ENCODE data around the gene ADM2. TPM values are rescaled to one million over a fixed set of nuclear protein-coding genes. Genes with fewer than 3 reads are reported as not detected.
"Not testable (repeated sequence)": the region's sequence is repeated elsewhere in the genome, so short reads cannot be mapped to it uniquely, and the experiment has no call there.

Gene ADM2
- under 1 TPM; 0.06 to 0.10 TPM for total RNA-seq
- under 1 TPM; 0.11 to 0.15 TPM for polyA plus RNA-seq (ENCODE audit: insufficient read length in 2 of 2)
- long read RNA-seq, donor 1 = 0 reads
- long read RNA-seq, donor 2 = 0 reads
- long read RNA-seq, donor 3, full-length matches to known transcripts = 1 of 1 reads
- long read RNA-seq, donor 3, partial matches to known transcripts = 0 of 1 reads
- long read RNA-seq, donor 3, other reads (novel, unspliced or antisense) = 0 of 1 reads
- long read RNA-seq, donor 4 = 0 reads

- peak in 1 of 6 donors; percentile 36 for DNase-seq (ENCODE audit: low read depth in 4 of 6, low spot score in 6 of 6)
- no peak within 1 kb of the TSS for H3K4me3 ChIP-seq (ENCODE audit: low read depth, low read length)
- H3K9me3 ChIP-seq (ENCODE audit: control insufficient read depth, insufficient read depth, low read length) = no peaks in the 10 kb centered on the region
- H3K4me1 ChIP-seq (ENCODE audit: control insufficient read depth, insufficient read depth, low read length) = peaks cover 15% of the 10 kb centered on the region
- H3K36me3 ChIP-seq (ENCODE audit: control insufficient read depth, insufficient read depth, low read length) = no peaks in the 10 kb centered on the region
- peaks cover 44% of the 10 kb centered on the region for H3K27me3 ChIP-seq (ENCODE audit: control insufficient read depth, insufficient read depth, low read length)
- no peak within 1 kb of the TSS for H3K27ac ChIP-seq (ENCODE audit: low read depth, low read length)
- 1% methylated on average over 69 of the region's 70 CpGs for WGBS (ENCODE audit: insufficient coverage)
Measured at GRCh38 chr22:50481440-50482106, at the start of gene ADM2. ADM2 (plus strand) TSS chr22:50481543; CDS start chr22:50481848, 305 bp downstream.

GRCh38 chr22:50432131-50432876 lies 49.0 kb upstream of the ADM2 start:
- Histone ChIP-seq H3K27me3 (ENCODE audit: control insufficient read depth, insufficient read depth, low read length) (no peaks in the 10 kb centered on the region), H3K4me3 (ENCODE audit: low read depth, low read length) (no peak overlapping the region), H3K36me3 (ENCODE audit: control insufficient read depth, insufficient read depth, low read length) (peaks cover 74% of the 10 kb centered on the region), H3K4me1 (ENCODE audit: control insufficient read depth, insufficient read depth, low read length) (no peaks in the 10 kb centered on the region), H3K27ac (ENCODE audit: low read depth, low read length) (no peak overlapping the region), H3K9me3 (ENCODE audit: control insufficient read depth, insufficient read depth, low read length) (no peaks in the 10 kb centered on the region)
- WGBS (ENCODE audit: insufficient coverage) = 93% methylated on average over 35 of the region's 35 CpGs
- no peak for DNase-seq (ENCODE audit: low read depth in 4 of 6, low spot score in 6 of 6)

GRCh38 chr22:50432877-50433510 lies 48.3 kb upstream of the ADM2 start:
- not testable (repeated sequence) for H3K4me3 ChIP-seq (ENCODE audit: low read depth, low read length); H3K4me1 ChIP-seq (ENCODE audit: control insufficient read depth, insufficient read depth, low read length); DNase-seq (ENCODE audit: low read depth in 4 of 6, low spot score in 6 of 6); H3K27ac ChIP-seq (ENCODE audit: low read depth, low read length); H3K9me3 ChIP-seq (ENCODE audit: control insufficient read depth, insufficient read depth, low read length); H3K27me3 ChIP-seq (ENCODE audit: control insufficient read depth, insufficient read depth, low read length)
- WGBS (ENCODE audit: insufficient coverage) = 98% methylated on average over 10 of the region's 24 CpGs
- peaks cover 74% of the 10 kb centered on the region for H3K36me3 ChIP-seq (ENCODE audit: control insufficient read depth, insufficient read depth, low read length)

- Histone ChIP-seq H3K4me1 (ENCODE audit: control insufficient read depth, insufficient read depth, low read length) (no peaks in the 10 kb centered on the region), H3K9me3 (ENCODE audit: control insufficient read depth, insufficient read depth, low read length) (no peaks in the 10 kb centered on the region), H3K36me3 (ENCODE audit: control insufficient read depth, insufficient read depth, low read length) (peaks cover 84% of the 10 kb centered on the region), H3K4me3 (ENCODE audit: low read depth, low read length) (no peak overlapping the region), H3K27me3 (ENCODE audit: control insufficient read depth, insufficient read depth, low read length) (no peaks in the 10 kb centered on the region), H3K27ac (ENCODE audit: low read depth, low read length) (no peak overlapping the region)
- WGBS (ENCODE audit: insufficient coverage) = 90% methylated on average over 24 of the region's 24 CpGs
- DNase-seq (ENCODE audit: low read depth in 4 of 6, low spot score in 6 of 6) = no peak
Measured at GRCh38 chr22:50434849-50435248, 46.5 kb upstream of the ADM2 start.

- H3K4me3 ChIP-seq (ENCODE audit: low read depth, low read length) = no peak overlapping the region
- H3K27me3 ChIP-seq (ENCODE audit: control insufficient read depth, insufficient read depth, low read length) = no peaks in the 10 kb centered on the region
- H3K4me1 ChIP-seq (ENCODE audit: control insufficient read depth, insufficient read depth, low read length) = no peaks in the 10 kb centered on the region
- H3K9me3 ChIP-seq (ENCODE audit: control insufficient read depth, insufficient read depth, low read length) = no peaks in the 10 kb centered on the region
- 90% methylated on average over 13 of the region's 20 CpGs for WGBS (ENCODE audit: insufficient coverage)
- peaks cover 87% of the 10 kb centered on the region for H3K36me3 ChIP-seq (ENCODE audit: control insufficient read depth, insufficient read depth, low read length)
- DNase-seq (ENCODE audit: low read depth in 4 of 6, low spot score in 6 of 6) = no peak
- no peak overlapping the region for H3K27ac ChIP-seq (ENCODE audit: low read depth, low read length)
Measured at GRCh38 chr22:50435291-50436014, 45.9 kb upstream of the ADM2 start.

- Histone ChIP-seq H3K9me3 (ENCODE audit: control insufficient read depth, insufficient read depth, low read length) (no peaks in the 10 kb centered on the region), H3K27ac (ENCODE audit: low read depth, low read length) (no peak overlapping the region), H3K4me1 (ENCODE audit: control insufficient read depth, insufficient read depth, low read length) (no peaks in the 10 kb centered on the region), H3K36me3 (ENCODE audit: control insufficient read depth, insufficient read depth, low read length) (peaks cover 88% of the 10 kb centered on the region), H3K27me3 (ENCODE audit: control insufficient read depth, insufficient read depth, low read length) (no peaks in the 10 kb centered on the region), H3K4me3 (ENCODE audit: low read depth, low read length) (no peak overlapping the region)
- 94% methylated on average over 37 of the region's 37 CpGs for WGBS (ENCODE audit: insufficient coverage)
- no peak for DNase-seq (ENCODE audit: low read depth in 4 of 6, low spot score in 6 of 6)
Measured at GRCh38 chr22:50436015-50436830, 45.1 kb upstream of the ADM2 start.

GRCh38 chr22:50436841-50437341 lies 44.5 kb upstream of the ADM2 start:
- 92% methylated on average over 24 of the region's 25 CpGs for WGBS (ENCODE audit: insufficient coverage)
- DNase-seq (ENCODE audit: low read depth in 4 of 6, low spot score in 6 of 6) = no peak

GRCh38 chr22:50437511-50438304 lies 43.6 kb upstream of the ADM2 start:
- no peak for DNase-seq (ENCODE audit: low read depth in 4 of 6, low spot score in 6 of 6)
- WGBS (ENCODE audit: insufficient coverage) = 87% methylated on average over 32 of the region's 36 CpGs
- H3K9me3 ChIP-seq (ENCODE audit: control insufficient read depth, insufficient read depth, low read length) = no peaks in the 10 kb centered on the region
- H3K27ac ChIP-seq (ENCODE audit: low read depth, low read length) = no peak overlapping the region
- peaks cover 86% of the 10 kb centered on the region for H3K36me3 ChIP-seq (ENCODE audit: control insufficient read depth, insufficient read depth, low read length)
- H3K4me1 ChIP-seq (ENCODE audit: control insufficient read depth, insufficient read depth, low read length) = no peaks in the 10 kb centered on the region
- no peak overlapping the region for H3K4me3 ChIP-seq (ENCODE audit: low read depth, low read length)
- H3K27me3 ChIP-seq (ENCODE audit: control insufficient read depth, insufficient read depth, low read length) = no peaks in the 10 kb centered on the region

More at GRCh38 chr22:50436841-50437341, 44.5 kb upstream of the ADM2 start:
- peaks cover 88% of the 10 kb centered on the region for H3K36me3 ChIP-seq (ENCODE audit: control insufficient read depth, insufficient read depth, low read length)
- H3K9me3 ChIP-seq (ENCODE audit: control insufficient read depth, insufficient read depth, low read length) = no peaks in the 10 kb centered on the region
- H3K4me3 ChIP-seq (ENCODE audit: low read depth, low read length) = no peak overlapping the region
- H3K27ac ChIP-seq (ENCODE audit: low read depth, low read length) = no peak overlapping the region
- no peaks in the 10 kb centered on the region for H3K4me1 ChIP-seq (ENCODE audit: control insufficient read depth, insufficient read depth, low read length)
- no peaks in the 10 kb centered on the region for H3K27me3 ChIP-seq (ENCODE audit: control insufficient read depth, insufficient read depth, low read length)

Data from spinal cord (tissue), 10 donors.